Panc1 (cell line): ENCODE data around the gene NASP.

Experiments
- POLR2AphosphoS5 ChIP-seq: IDR thresholded peaks from 2 replicates; pipeline ENCODE4 v1.6.1; 2012; ENCODE audit warnings: mild to moderate bottlenecking, low read depth, low read length, moderate library complexity
- TF ChIP-seq, protein P1 (sequence below): fragments of 450-650 bp; IDR thresholded peaks from 2 replicates; pipeline ENCODE4 v1.5.1; 2017; ENCODE audit warnings: mild to moderate bottlenecking
- TF ChIP-seq, protein P2 (sequence below), 2 experiments: IDR thresholded peaks; 2 replicates each; pipeline ENCODE4 v1.6.1; 2011 to 2012; ENCODE audit warnings: low read depth in 2 of 2, control low read depth in 1 of 2, low read length in 1 of 2, mild to moderate bottlenecking in 1 of 2, moderate library complexity in 1 of 2; ENCODE audit not compliant: insufficient read depth in 1 of 2

DNA sequence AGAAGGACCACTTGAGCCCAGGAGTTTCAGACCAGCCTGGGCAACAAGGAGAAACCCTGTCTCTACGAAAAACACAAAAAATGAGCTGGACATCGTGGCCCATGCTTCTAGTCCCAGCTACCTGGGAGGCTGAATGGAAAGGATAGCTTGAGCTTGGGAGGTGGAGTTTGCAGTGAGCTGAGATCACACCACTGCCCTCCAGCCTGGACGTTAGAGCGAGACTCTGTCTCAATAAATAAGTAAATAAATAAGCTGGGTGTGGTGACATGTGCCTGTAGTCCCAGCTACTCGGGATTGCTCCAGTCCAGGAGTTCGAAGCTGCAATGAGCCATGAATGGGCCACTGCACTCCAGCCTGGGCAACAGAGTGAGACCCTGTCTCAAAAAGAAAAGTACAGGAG, 29.6 kb upstream of the NASP start:
- TF ChIP-seq, protein P1, sequence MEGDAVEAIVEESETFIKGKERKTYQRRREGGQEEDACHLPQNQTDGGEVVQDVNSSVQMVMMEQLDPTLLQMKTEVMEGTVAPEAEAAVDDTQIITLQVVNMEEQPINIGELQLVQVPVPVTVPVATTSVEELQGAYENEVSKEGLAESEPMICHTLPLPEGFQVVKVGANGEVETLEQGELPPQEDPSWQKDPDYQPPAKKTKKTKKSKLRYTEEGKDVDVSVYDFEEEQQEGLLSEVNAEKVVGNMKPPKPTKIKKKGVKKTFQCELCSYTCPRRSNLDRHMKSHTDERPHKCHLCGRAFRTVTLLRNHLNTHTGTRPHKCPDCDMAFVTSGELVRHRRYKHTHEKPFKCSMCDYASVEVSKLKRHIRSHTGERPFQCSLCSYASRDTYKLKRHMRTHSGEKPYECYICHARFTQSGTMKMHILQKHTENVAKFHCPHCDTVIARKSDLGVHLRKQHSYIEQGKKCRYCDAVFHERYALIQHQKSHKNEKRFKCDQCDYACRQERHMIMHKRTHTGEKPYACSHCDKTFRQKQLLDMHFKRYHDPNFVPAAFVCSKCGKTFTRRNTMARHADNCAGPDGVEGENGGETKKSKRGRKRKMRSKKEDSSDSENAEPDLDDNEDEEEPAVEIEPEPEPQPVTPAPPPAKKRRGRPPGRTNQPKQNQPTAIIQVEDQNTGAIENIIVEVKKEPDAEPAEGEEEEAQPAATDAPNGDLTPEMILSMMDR, result no peak
- no peak for TF ChIP-seq POLR2AphosphoS5
- TF ChIP-seq, protein P2, sequence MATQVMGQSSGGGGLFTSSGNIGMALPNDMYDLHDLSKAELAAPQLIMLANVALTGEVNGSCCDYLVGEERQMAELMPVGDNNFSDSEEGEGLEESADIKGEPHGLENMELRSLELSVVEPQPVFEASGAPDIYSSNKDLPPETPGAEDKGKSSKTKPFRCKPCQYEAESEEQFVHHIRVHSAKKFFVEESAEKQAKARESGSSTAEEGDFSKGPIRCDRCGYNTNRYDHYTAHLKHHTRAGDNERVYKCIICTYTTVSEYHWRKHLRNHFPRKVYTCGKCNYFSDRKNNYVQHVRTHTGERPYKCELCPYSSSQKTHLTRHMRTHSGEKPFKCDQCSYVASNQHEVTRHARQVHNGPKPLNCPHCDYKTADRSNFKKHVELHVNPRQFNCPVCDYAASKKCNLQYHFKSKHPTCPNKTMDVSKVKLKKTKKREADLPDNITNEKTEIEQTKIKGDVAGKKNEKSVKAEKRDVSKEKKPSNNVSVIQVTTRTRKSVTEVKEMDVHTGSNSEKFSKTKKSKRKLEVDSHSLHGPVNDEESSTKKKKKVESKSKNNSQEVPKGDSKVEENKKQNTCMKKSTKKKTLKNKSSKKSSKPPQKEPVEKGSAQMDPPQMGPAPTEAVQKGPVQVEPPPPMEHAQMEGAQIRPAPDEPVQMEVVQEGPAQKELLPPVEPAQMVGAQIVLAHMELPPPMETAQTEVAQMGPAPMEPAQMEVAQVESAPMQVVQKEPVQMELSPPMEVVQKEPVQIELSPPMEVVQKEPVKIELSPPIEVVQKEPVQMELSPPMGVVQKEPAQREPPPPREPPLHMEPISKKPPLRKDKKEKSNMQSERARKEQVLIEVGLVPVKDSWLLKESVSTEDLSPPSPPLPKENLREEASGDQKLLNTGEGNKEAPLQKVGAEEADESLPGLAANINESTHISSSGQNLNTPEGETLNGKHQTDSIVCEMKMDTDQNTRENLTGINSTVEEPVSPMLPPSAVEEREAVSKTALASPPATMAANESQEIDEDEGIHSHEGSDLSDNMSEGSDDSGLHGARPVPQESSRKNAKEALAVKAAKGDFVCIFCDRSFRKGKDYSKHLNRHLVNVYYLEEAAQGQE (IDR thresholded peaks at IDR 0.05; ENCODE audit: insufficient read depth in 1 of 2, low read depth in 2 of 2, low read length in 1 of 2), result no peak
